Measurements from ENCODE around the gene FOLR1. TPM values are rescaled to one million over a fixed set of nuclear protein-coding genes. Genes with fewer than 3 reads are reported as not detected.
"Not testable (repeated sequence)": the region's sequence is repeated elsewhere in the genome, so short reads cannot be mapped to it uniquely, and the experiment has no call there.

FOLR1 gene
- total RNA-seq, 1 donor from 2014 or later, result not detected

DNA sequence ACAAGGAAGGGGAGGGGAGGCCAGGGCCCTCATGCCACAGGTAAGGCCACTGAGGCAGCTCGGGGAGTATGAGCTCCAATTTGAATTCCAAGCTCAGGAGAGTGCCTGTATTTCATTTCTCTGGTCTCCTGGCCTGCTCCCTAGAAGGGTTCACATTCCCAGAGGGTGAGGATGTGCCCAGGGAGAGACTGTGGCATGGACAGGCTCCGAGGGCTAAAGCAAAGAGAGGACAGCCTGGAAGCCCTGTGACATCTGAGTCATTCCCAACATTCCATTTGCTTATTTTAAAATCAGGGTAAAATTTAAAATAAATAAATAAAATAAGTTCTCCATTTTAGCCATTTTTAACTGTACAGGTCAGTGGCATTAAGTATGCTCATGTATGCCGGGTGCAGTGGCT lies 18.6 kb upstream of the FOLR1 start:
- no peaks in the 10 kb centered on the region for H3K9me3 Mint-ChIP-seq
- TF ChIP-seq CTCF (conservative IDR thresholded peaks at IDR 0.05), result no peak
- no peak for DNase-seq (ENCODE audit: low read depth, low spot score)
- no peaks in the 10 kb centered on the region for H3K36me3 Mint-ChIP-seq (ENCODE audit: low read depth)
- no peaks in the 10 kb centered on the region for H3K4me1 Mint-ChIP-seq
- peaks cover 2% of the 10 kb centered on the region for H3K27me3 Mint-ChIP-seq (ENCODE audit: low read depth)
- no peak overlapping the region for H3K27ac Mint-ChIP-seq (ENCODE audit: unreplicated experiment)
- H3K4me3 Mint-ChIP-seq, result no peak overlapping the region

DNA sequence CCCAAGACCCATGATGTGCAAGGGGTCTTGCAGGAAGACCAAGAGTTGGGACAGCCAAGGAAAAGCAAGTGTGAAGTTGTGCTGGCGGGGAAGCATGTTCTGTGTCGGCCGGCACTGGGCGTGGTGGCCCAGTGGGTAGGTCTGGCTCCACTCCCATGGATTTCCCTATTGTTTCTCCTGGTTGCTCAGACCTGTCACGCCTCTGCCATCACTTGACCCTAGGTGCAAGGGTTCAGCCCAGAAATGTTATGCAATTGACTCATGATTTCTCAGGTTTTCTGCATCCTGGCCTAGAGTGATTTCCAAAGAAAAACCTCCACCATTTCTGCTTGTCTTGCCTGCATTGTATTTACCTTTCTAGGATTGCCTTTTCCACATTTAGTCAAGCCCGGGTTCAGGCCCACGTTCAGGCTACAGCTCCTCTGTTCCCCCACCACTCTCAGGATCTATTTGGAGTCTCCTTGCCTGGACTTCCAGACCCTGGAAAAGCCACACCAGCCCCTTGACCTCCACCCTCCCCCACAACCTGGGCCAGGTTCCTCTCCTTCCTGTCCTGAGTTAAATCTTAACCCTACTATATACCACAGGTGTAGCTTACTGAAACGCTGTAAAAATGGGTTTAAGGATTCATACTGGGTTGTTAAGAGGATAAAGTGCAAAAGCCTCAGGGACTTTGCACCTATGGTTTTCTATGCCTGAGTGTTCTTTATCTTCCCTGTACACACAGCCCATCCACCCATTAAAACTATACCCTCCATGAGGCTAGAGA lies 17.5 kb upstream of the FOLR1 start:
- H3K4me3 Mint-ChIP-seq, result no peak overlapping the region
- peak overlapping the region; percentile 35 for H3K27ac Mint-ChIP-seq (ENCODE audit: unreplicated experiment)
- DNase-seq (ENCODE audit: low read depth, low spot score), result no peak
- no peaks in the 10 kb centered on the region for H3K4me1 Mint-ChIP-seq
- no peaks in the 10 kb centered on the region for H3K36me3 Mint-ChIP-seq (ENCODE audit: low read depth)
- H3K27me3 Mint-ChIP-seq (ENCODE audit: low read depth), result peaks cover 2% of the 10 kb centered on the region
- no peaks in the 10 kb centered on the region for H3K9me3 Mint-ChIP-seq
- TF ChIP-seq CTCF (conservative IDR thresholded peaks at IDR 0.05), result no peak

DNA sequence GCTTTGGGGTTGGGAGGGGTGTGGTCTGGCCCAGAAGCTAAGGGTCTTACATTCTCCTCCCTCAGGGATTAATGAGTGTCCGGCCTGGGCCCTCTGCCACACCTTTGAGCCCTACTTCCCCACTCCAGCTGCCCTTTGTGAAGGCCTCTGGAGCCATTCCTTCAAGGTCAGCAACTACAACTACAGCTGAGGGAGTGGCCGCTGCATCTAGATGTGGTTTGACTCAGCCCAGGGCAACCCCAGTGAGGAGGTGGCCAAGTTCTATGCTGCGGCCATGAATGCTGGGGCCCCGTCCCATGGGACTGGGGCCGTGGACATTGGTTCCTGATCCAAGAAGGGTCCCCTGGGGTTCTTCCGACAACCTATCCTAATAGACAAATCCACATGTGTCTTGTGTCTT lies 14.3 kb upstream of the FOLR1 start:
- DNase-seq (ENCODE audit: low read depth, low spot score), result no peak
- Mint-ChIP-seq H3K9me3 (no peaks in the 10 kb centered on the region), H3K27ac (ENCODE audit: unreplicated experiment) (no peak overlapping the region), H3K4me1 (no peaks in the 10 kb centered on the region), H3K36me3 (ENCODE audit: low read depth) (no peaks in the 10 kb centered on the region), H3K4me3 (no peak overlapping the region), H3K27me3 (ENCODE audit: low read depth) (peaks cover 16% of the 10 kb centered on the region)
- TF ChIP-seq CTCF (conservative IDR thresholded peaks at IDR 0.05), result no peak

DNA sequence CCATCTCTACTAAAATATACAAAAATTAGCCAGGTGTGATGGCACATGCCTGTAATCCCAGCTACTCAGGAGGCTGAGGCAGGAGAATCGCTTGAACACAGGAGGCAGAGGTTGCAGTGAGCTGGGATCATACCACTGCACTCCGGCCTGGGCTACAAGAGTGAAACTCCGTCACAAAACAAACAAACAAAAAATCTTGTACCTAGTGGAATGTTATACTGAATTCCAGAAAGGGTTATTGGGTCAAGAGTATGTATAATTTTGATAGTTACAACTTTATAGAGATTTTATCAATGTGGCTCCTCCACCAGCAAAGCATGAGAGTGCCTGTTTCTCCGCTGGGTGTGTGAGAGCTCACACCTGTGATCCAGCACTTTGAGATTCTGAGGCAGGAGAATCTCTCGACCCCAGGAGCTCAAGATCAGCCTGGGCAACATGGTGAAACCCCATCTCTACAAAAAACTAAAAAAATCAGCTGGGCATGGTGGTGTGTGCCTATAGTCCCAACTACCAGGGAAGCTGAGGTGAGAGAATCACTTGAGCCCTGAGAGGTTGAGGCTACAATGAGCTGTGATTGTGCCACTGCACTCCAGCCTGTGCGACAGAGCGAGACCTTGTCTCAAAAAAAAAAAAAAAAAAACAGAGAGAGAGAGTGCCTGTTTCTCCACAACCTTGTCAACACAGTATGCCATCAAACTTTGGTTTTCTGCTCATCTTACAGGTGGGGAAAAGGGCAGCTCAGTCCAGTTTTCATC lies 12.7 kb upstream of the FOLR1 start:
- H3K4me1 Mint-ChIP-seq, result peaks cover 5% of the 10 kb centered on the region
- H3K9me3 Mint-ChIP-seq, result no peaks in the 10 kb centered on the region
- H3K4me3 Mint-ChIP-seq, result no peak overlapping the region
- H3K36me3 Mint-ChIP-seq (ENCODE audit: low read depth), result no peaks in the 10 kb centered on the region
- no peak overlapping the region for H3K27ac Mint-ChIP-seq (ENCODE audit: unreplicated experiment)
- no peak for DNase-seq (ENCODE audit: low read depth, low spot score)
- TF ChIP-seq CTCF (conservative IDR thresholded peaks at IDR 0.05), result no peak
- H3K27me3 Mint-ChIP-seq (ENCODE audit: low read depth), result peaks cover 16% of the 10 kb centered on the region

GRCh38 chr11:72179804-72180396 lies 12.0 kb upstream of the FOLR1 start:
- no peaks in the 10 kb centered on the region for H3K9me3 Mint-ChIP-seq
- H3K4me3 Mint-ChIP-seq, result no peak overlapping the region
- DNase-seq (ENCODE audit: low read depth, low spot score), result no peak
- no peak for TF ChIP-seq CTCF (conservative IDR thresholded peaks at IDR 0.05)
- no peaks in the 10 kb centered on the region for H3K36me3 Mint-ChIP-seq (ENCODE audit: low read depth)
- H3K27me3 Mint-ChIP-seq (ENCODE audit: low read depth), result peaks cover 16% of the 10 kb centered on the region
- H3K27ac Mint-ChIP-seq (ENCODE audit: unreplicated experiment), result no peak overlapping the region
- H3K4me1 Mint-ChIP-seq, result peaks cover 5% of the 10 kb centered on the region

DNA sequence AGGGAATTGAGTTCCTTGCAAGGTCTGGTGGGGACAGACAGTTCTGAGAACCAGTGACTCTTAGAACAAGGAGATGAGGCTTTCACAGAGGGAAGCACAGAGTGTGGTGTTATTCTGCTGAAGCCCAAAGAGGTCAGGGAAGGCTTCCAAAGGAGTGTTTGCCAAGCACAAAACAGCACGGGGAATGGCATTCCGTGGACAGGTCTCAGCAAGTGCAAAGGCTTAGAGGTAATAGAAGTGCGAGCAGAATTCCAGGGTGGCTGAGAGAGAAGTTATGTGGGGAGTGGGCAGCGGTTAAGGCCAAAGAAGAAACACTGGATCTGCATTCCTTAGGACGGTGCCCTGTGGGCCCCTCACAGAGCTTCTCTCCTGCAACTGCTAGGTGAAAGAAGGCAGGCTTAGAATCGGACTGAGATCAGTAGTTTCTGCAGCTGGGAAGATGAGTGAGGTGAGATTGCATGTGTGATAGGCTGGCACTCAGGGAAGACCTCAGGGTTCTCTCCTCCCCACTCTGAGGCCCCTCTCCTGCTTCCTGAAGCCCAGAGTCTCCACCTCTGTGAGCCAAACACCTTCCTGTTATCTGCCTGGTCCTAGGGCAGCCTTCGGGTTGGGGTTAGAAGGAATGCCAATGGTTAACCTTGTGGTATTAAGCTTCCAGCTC lies 10.9 kb upstream of the FOLR1 start:
- not testable (repeated sequence) for DNase-seq (ENCODE audit: low read depth, low spot score)

GRCh38 chr11:72181553-72181958 lies 10.4 kb upstream of the FOLR1 start:
- not testable (repeated sequence) for H3K27ac Mint-ChIP-seq (ENCODE audit: unreplicated experiment); H3K36me3 Mint-ChIP-seq (ENCODE audit: low read depth); DNase-seq (ENCODE audit: low read depth, low spot score); H3K4me1 Mint-ChIP-seq; H3K9me3 Mint-ChIP-seq; H3K4me3 Mint-ChIP-seq
- H3K27me3 Mint-ChIP-seq (ENCODE audit: low read depth), result peaks cover 16% of the 10 kb centered on the region

More for the DNA sequence above, 10.9 kb upstream of the FOLR1 start:
- not testable (repeated sequence) for H3K27ac Mint-ChIP-seq (ENCODE audit: unreplicated experiment); H3K4me3 Mint-ChIP-seq; H3K9me3 Mint-ChIP-seq; H3K4me1 Mint-ChIP-seq; H3K36me3 Mint-ChIP-seq (ENCODE audit: low read depth)
- peaks cover 16% of the 10 kb centered on the region for H3K27me3 Mint-ChIP-seq (ENCODE audit: low read depth)

Measured in neural crest cell (in vitro differentiated cells).